Panc1 (cell line): ENCODE results near the gene AFG3L2. TPM values are rescaled to one million over a fixed set of nuclear protein-coding genes. Genes with fewer than 3 reads are reported as not detected.

Experiments
- ATAC-seq: fragments of 200-7000 bp; cut with Tn5 transposase; 2 replicates; pipeline ENCODE4 v1.9.1; 2020; ENCODE audit warnings: mild to moderate bottlenecking, moderate library complexity
- BruUV-seq: library from RNA; stranded (reverse); fragments of 400-500 nt; replicated peaks from 2 replicates; lab custom pipeline; 2021; lab: Mats Ljungman, UMichigan
- CTCF ChIA-PET: fragments of 300-600 bp; sonication (Branson Sonifier 250); formaldehyde crosslinking; loops from one replicate; lab custom pipeline; 2022; ENCODE audit warnings: antibody characterized with exemption; lab: Charles Lee
- POLR2A ChIA-PET: fragments of 300-600 bp; sonication (Branson Sonifier 250); formaldehyde crosslinking; loops from one replicate; lab custom pipeline; 2022; ENCODE audit warnings: antibody characterized with exemption; lab: Charles Lee
- DNase-seq: peaks from one replicate; pipeline ENCODE4 v3.0.0-alpha.2; 2010; ENCODE audit warnings: low read depth, low spot score
- H3K27ac ChIP-seq: 2 replicates; pipeline ENCODE4 v1.5.1; 2011; ENCODE audit warnings: mild to moderate bottlenecking, low read length, inconsistent platforms
- H3K27me3 ChIP-seq: fragments of 200-500 bp; sonication (Bioruptor generic); 2 replicates; pipeline ENCODE4 v1.6.0; 2014; ENCODE audit warnings: low read length, inconsistent platforms; ENCODE audit not compliant: control insufficient read depth, insufficient read depth
- H3K36me3 ChIP-seq: fragments of 200-500 bp; sonication (Bioruptor generic); 2 replicates; pipeline ENCODE4 v1.5.1; 2014; ENCODE audit warnings: inconsistent platforms, mild to moderate bottlenecking, low read length, moderate library complexity; ENCODE audit not compliant: control insufficient read depth, insufficient read depth
- H3K4me1 ChIP-seq: 2 replicates; pipeline ENCODE4 v1.5.1; 2011; ENCODE audit warnings: inconsistent platforms, mild to moderate bottlenecking, low read length, moderate library complexity; ENCODE audit not compliant: control insufficient read depth, insufficient read depth
- H3K4me3 ChIP-seq, 2 experiments: 2 replicates each; pipeline ENCODE4 v1.5.1; 2011 to 2012; ENCODE audit warnings: low read depth in 2 of 2, low read length in 2 of 2, mild to moderate bottlenecking in 2 of 2, inconsistent platforms in 1 of 2, moderate library complexity in 1 of 2
- H3K9me3 ChIP-seq: fragments of 200-500 bp; sonication (Bioruptor generic); 2 replicates; pipeline ENCODE4 v1.5.1; 2014; ENCODE audit warnings: low read depth, mild to moderate bottlenecking, inconsistent platforms, low read length, moderate library complexity; ENCODE audit not compliant: control insufficient read depth, insufficient read depth
- CTCF ChIP-seq: fragments of 450-650 bp; IDR thresholded peaks from 2 replicates; pipeline ENCODE4 v1.5.1; 2017; ENCODE audit warnings: mild to moderate bottlenecking
- POLR2AphosphoS5 ChIP-seq: IDR thresholded peaks from 2 replicates; pipeline ENCODE4 v1.6.1; 2012; ENCODE audit warnings: mild to moderate bottlenecking, low read depth, low read length, moderate library complexity
- SIN3A ChIP-seq: IDR thresholded peaks from 2 replicates; pipeline ENCODE4 v1.6.1; 2012; ENCODE audit warnings: low read depth, mild to moderate bottlenecking, low read length, moderate library complexity, borderline replicate concordance; ENCODE audit not compliant: insufficient read depth
- TCF7L2 ChIP-seq: IDR thresholded peaks from 2 replicates; pipeline ENCODE4 v1.6.1; 2011; ENCODE audit warnings: mild to moderate bottlenecking, low read depth, low read length, inconsistent platforms
- in situ Hi-C: cut with HindIII; loops from 2 replicates; pipeline ENCODE4 v1.10.0; 2016; ENCODE audit warnings: low sequenced_read_pairs, low pct_unique_long_range_greater_than_20kb
- intact Hi-C: fragments of 100-400 bp; cut with micrococcal nuclease; formaldehyde crosslinking; loops from one replicate; pipeline ENCODE4 v1.10.0; 2022; ENCODE audit not compliant: unreplicated experiment
- total RNA-seq: library from RNA; stranded (reverse); gene quantifications from one replicate; pipeline ENCODE4 v1.2.1, GENCODE V29; 2021; ENCODE audit not compliant: unreplicated experiment
- TF ChIP-seq, protein P1 (sequence below), 2 experiments: IDR thresholded peaks; 2 replicates each; pipeline ENCODE4 v1.6.1; 2011 to 2012; ENCODE audit warnings: low read depth in 2 of 2, control low read depth in 1 of 2, low read length in 1 of 2, mild to moderate bottlenecking in 1 of 2, moderate library complexity in 1 of 2; ENCODE audit not compliant: insufficient read depth in 1 of 2

AFG3L2 gene
- total RNA-seq, 1 experiment from 2014 or later, result 58.0 TPM

DNA sequence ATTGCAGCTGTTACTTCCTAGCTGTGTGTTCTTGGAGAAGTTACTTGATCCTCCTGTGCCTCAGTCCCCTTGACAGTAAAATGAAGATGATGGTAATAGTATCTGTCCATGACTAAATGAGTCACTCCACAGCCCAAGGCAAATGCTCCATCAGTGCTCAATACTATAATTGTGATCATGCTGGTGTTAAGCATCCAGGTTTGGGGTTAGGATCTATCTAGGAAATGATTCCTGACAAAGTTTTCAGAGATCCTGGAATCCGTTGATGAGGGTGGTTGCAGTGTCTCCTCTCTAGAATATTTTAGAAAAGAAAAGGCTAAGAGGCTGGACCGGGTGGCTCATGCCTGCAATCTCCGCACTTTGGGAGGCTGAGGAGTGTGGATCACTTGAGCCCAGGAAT lies 28.0 kb upstream of the AFG3L2 start:
- in situ Hi-C loops (no loop called here), intact Hi-C loops (no loop called here)
- no peak for ATAC-seq
- peaks cover 16% of the 10 kb centered on the region for H3K4me1 ChIP-seq
- no peaks in the 10 kb centered on the region for H3K36me3 ChIP-seq
- no peak overlapping the region for H3K4me3 ChIP-seq
- no TSS peak for BruUV-seq
- no peak for DNase-seq
- 0 out of 2 replicates have a peak, but pooled peaks cover 3% of the 10 kb centered on the region for H3K27me3 ChIP-seq
- CTCF ChIA-PET, result no interaction called here
- POLR2A ChIA-PET, result no interaction called here
- no peak for TF ChIP-seq SIN3A
- no peak for TF ChIP-seq CTCF
- TF ChIP-seq POLR2AphosphoS5, result no peak
- TF ChIP-seq, protein P1, sequence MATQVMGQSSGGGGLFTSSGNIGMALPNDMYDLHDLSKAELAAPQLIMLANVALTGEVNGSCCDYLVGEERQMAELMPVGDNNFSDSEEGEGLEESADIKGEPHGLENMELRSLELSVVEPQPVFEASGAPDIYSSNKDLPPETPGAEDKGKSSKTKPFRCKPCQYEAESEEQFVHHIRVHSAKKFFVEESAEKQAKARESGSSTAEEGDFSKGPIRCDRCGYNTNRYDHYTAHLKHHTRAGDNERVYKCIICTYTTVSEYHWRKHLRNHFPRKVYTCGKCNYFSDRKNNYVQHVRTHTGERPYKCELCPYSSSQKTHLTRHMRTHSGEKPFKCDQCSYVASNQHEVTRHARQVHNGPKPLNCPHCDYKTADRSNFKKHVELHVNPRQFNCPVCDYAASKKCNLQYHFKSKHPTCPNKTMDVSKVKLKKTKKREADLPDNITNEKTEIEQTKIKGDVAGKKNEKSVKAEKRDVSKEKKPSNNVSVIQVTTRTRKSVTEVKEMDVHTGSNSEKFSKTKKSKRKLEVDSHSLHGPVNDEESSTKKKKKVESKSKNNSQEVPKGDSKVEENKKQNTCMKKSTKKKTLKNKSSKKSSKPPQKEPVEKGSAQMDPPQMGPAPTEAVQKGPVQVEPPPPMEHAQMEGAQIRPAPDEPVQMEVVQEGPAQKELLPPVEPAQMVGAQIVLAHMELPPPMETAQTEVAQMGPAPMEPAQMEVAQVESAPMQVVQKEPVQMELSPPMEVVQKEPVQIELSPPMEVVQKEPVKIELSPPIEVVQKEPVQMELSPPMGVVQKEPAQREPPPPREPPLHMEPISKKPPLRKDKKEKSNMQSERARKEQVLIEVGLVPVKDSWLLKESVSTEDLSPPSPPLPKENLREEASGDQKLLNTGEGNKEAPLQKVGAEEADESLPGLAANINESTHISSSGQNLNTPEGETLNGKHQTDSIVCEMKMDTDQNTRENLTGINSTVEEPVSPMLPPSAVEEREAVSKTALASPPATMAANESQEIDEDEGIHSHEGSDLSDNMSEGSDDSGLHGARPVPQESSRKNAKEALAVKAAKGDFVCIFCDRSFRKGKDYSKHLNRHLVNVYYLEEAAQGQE (IDR thresholded peaks at IDR 0.05; ENCODE audit: insufficient read depth in 1 of 2, low read depth in 2 of 2, low read length in 1 of 2), result no peak
- no peak for TF ChIP-seq TCF7L2
- no peaks in the 10 kb centered on the region for H3K9me3 ChIP-seq
- H3K27ac ChIP-seq, result no peak overlapping the region

DNA sequence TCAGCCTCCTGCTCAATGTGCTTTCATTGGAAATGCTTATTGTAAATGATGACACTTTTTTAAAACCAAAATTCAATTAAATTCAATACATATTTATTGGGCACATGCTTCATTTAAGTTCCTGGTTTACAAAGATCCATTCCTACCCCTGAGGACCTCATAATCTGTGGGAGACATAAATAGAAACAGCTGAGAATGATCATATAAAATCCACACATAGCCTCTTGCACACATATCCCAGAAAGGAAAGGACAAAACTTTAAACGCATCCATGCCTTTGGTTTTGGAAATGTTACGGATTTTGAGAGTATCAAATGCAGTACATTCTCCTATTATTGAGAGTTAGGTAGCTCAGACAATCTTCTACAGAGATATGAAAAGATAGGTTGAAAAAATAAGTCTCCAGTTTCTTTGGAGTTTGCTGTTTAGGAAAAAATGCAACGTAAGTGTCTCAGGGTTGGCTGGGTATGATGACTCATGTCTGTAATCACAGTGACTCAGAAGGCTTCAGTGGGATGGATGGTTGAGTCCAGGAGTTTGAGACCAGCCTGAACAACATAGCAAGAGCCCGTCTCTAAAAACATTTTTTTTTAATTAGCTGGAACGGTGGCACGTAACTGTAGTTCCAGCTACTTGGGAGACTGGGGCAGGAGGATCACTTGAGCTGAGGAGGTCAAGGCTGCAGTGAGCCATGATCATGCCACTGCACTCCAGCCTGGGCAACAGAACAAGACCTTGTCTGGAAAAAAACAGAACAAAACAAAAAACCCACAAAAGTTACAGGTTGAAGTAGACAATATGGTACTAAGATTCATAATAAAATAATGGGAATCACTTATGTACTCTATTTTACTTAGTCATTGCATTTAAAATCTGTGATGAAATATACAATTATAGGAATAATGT lies 26.8 kb upstream of the AFG3L2 start:
- in situ Hi-C loops (no loop called here), intact Hi-C loops (no loop called here)
- ATAC-seq (peak; percentile 64), DNase-seq (no peak)
- no peak overlapping the region for H3K4me3 ChIP-seq
- 0 out of 2 replicates have a peak, but pooled peaks cover 3% of the 10 kb centered on the region for H3K27me3 ChIP-seq
- no TSS peak for BruUV-seq
- H3K4me1 ChIP-seq, result peaks cover 14% of the 10 kb centered on the region
- ChIA-PET CTCF (no interaction called here), POLR2A (no interaction called here)
- H3K36me3 ChIP-seq, result no peaks in the 10 kb centered on the region
- peak overlapping the region; percentile 45 for H3K27ac ChIP-seq
- no peaks in the 10 kb centered on the region for H3K9me3 ChIP-seq
- TF ChIP-seq TCF7L2 (no peak), POLR2AphosphoS5 (no peak), CTCF (no peak), SIN3A (no peak)
- TF ChIP-seq, protein P1 (IDR thresholded peaks at IDR 0.05; ENCODE audit: insufficient read depth in 1 of 2, low read depth in 2 of 2, low read length in 1 of 2), result no peak
